ENCODE measurements around the gene SLC19A1.

DNA sequence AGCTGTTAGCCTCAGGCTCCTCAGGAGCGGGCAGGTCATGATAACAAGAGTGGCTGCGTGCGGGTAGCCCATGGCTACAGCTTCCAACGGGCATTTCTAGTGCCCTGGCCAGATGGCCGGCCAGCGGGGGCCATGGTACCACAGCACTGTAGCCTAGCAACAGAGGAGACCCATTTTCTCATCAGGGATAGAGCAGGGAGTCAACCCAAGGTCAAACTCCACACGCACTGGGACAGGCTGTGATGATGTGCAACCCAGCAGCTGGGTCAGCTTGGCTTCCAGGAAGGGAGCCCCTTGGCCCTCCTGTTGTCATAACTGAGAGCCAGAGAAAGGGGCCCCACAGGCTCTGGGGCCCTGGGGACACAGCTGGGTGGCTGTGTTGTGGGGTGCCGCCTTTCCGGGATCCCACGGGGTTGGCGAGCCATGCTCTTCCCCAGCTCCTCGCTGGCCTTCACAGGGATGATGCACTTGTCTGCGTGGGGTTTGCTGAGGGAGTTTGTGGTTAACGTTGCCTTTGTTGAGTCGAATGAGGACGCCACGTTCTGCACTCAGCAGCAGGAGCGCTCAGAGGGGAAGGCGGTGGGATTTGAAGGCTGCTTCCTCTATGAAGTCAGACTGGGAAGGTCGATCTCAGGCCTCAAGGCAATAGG, 91.0 kb downstream of the SLC19A1 start:
- TF ChIP-seq NR2F2 (IDR thresholded peaks at IDR 0.05) (no peak), TAF1 (conservative IDR thresholded peaks at IDR 0.05) (no peak), RXRA (IDR thresholded peaks at IDR 0.05) (peak in 1 of 2 donors; percentile 43), HNF4G (IDR thresholded peaks at IDR 0.05) (no peak), RAD21 (IDR thresholded peaks at IDR 0.05) (no peak), YY1 (IDR thresholded peaks at IDR 0.05) (no peak), SP1 (IDR thresholded peaks at IDR 0.05) (no peak)
- TF ChIP-seq, protein P1, sequence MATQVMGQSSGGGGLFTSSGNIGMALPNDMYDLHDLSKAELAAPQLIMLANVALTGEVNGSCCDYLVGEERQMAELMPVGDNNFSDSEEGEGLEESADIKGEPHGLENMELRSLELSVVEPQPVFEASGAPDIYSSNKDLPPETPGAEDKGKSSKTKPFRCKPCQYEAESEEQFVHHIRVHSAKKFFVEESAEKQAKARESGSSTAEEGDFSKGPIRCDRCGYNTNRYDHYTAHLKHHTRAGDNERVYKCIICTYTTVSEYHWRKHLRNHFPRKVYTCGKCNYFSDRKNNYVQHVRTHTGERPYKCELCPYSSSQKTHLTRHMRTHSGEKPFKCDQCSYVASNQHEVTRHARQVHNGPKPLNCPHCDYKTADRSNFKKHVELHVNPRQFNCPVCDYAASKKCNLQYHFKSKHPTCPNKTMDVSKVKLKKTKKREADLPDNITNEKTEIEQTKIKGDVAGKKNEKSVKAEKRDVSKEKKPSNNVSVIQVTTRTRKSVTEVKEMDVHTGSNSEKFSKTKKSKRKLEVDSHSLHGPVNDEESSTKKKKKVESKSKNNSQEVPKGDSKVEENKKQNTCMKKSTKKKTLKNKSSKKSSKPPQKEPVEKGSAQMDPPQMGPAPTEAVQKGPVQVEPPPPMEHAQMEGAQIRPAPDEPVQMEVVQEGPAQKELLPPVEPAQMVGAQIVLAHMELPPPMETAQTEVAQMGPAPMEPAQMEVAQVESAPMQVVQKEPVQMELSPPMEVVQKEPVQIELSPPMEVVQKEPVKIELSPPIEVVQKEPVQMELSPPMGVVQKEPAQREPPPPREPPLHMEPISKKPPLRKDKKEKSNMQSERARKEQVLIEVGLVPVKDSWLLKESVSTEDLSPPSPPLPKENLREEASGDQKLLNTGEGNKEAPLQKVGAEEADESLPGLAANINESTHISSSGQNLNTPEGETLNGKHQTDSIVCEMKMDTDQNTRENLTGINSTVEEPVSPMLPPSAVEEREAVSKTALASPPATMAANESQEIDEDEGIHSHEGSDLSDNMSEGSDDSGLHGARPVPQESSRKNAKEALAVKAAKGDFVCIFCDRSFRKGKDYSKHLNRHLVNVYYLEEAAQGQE (IDR thresholded peaks at IDR 0.05) = no peak
- TF ChIP-seq, protein P2, sequence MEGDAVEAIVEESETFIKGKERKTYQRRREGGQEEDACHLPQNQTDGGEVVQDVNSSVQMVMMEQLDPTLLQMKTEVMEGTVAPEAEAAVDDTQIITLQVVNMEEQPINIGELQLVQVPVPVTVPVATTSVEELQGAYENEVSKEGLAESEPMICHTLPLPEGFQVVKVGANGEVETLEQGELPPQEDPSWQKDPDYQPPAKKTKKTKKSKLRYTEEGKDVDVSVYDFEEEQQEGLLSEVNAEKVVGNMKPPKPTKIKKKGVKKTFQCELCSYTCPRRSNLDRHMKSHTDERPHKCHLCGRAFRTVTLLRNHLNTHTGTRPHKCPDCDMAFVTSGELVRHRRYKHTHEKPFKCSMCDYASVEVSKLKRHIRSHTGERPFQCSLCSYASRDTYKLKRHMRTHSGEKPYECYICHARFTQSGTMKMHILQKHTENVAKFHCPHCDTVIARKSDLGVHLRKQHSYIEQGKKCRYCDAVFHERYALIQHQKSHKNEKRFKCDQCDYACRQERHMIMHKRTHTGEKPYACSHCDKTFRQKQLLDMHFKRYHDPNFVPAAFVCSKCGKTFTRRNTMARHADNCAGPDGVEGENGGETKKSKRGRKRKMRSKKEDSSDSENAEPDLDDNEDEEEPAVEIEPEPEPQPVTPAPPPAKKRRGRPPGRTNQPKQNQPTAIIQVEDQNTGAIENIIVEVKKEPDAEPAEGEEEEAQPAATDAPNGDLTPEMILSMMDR (IDR thresholded peaks at IDR 0.05; ENCODE audit: low read depth, low read length, missing input control) = no peak
- TF ChIP-seq, protein P3, sequence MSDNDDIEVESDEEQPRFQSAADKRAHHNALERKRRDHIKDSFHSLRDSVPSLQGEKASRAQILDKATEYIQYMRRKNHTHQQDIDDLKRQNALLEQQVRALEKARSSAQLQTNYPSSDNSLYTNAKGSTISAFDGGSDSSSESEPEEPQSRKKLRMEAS (IDR thresholded peaks at IDR 0.05) = no peak
- TF ChIP-seq, protein P4, sequence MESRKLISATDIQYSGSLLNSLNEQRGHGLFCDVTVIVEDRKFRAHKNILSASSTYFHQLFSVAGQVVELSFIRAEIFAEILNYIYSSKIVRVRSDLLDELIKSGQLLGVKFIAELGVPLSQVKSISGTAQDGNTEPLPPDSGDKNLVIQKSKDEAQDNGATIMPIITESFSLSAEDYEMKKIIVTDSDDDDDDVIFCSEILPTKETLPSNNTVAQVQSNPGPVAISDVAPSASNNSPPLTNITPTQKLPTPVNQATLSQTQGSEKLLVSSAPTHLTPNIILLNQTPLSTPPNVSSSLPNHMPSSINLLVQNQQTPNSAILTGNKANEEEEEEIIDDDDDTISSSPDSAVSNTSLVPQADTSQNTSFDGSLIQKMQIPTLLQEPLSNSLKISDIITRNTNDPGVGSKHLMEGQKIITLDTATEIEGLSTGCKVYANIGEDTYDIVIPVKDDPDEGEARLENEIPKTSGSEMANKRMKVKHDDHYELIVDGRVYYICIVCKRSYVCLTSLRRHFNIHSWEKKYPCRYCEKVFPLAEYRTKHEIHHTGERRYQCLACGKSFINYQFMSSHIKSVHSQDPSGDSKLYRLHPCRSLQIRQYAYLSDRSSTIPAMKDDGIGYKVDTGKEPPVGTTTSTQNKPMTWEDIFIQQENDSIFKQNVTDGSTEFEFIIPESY (IDR thresholded peaks at IDR 0.05) = no peak
